ENCODE data around the gene TMC1.

Gene TMC1

DNA sequence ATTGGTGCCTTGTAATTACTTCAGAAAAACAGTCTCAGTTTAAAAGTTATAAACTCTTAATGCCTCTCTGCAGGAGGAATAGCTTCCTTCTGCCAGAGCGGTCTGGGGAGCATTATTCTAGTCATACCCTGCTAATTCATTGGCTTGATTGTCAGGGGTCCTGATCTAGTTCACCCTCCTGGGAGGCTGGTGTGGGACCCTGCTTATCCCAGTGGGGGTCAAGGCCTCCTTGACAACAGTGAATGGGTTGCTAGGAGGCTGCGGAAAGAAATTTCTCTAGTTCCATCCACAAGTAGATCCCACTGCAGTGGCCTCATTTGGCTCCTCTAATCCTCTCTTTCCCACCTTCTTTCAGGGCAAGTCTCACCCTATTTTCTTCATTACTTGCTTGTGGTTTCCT is 105.7 kb downstream of the TMC1 start:
- Histone ChIP-seq H3K27me3 (replicated peaks; ENCODE audit: control insufficient read depth, insufficient read depth, low read length, poor library complexity, severe bottlenecking) (no peaks in the 10 kb centered on the region), H3K36me3 (ENCODE audit: control insufficient read depth, insufficient read depth, low read length) (no peaks in the 10 kb centered on the region), H3K4me3 (ENCODE audit: insufficient read depth, low read depth, low read length, poor library complexity, severe bottlenecking) (no peak overlapping the region), H3K4me1 (ENCODE audit: control insufficient read depth, insufficient read depth, low read length, poor library complexity, severe bottlenecking) (no peaks in the 10 kb centered on the region), H3K27ac (ENCODE audit: insufficient read depth, low read length, poor library complexity, severe bottlenecking) (no peak overlapping the region), H3K9me3 (ENCODE audit: control insufficient read depth, low read length) (no peaks in the 10 kb centered on the region)
- no peak for DNase-seq

DNA sequence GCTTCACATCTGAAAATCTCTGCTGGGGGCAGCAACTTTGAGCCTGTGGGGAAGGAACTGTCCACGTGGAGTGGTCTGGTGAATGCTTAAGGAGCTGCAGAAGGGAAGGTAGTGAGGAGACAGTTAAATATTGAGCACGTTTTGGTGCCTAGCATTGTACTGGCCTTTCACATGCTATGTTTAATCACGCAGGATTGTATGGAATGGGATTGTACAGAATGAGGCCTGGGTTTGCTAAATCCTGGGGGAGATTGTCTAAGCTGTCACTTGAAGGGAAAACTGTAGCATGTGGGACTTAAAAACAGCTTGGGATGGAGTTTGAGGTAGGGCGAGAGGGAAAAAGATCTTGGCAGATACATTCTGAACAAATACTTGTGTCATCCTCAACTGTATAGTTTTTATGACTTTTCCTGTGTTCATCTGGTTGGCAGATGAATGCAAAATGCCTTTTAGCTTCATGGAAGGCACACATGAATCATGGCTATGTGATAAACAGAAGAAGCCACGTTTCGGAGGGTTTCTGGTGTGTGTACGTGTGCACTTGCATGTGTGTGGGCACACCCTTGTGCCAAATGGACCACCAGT is 106.6 kb downstream of the TMC1 start:
- DNase-seq: no peak
- H3K9me3 ChIP-seq (ENCODE audit: control insufficient read depth, low read length): no peaks in the 10 kb centered on the region

DNA sequence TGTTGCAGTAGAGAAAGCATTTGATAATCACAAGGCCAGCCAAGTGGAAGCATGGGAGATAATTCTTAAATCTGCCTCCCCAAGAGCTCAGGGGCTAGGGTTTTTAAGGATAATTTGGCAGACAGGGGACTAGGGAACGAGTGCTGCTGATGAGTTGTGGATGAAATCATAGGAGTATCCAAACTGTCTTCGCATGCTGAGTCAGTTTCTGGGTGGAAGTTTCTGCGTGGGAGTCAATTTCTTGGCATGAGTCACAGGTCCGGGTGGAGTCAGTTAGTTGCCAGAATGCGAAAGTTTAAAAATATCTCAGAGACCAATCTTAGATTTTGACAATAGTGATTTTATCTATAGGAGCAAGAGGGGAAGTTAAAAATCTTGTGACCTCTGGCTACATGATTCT is 112.6 kb downstream of the TMC1 start:
- H3K9me3 ChIP-seq (ENCODE audit: control insufficient read depth, low read length): no peaks in the 10 kb centered on the region
- no peaks in the 10 kb centered on the region for H3K36me3 ChIP-seq (ENCODE audit: control insufficient read depth, insufficient read depth, low read length)
- no peak overlapping the region for H3K27ac ChIP-seq (ENCODE audit: insufficient read depth, low read length, poor library complexity, severe bottlenecking)
- no peak overlapping the region for H3K4me3 ChIP-seq (ENCODE audit: insufficient read depth, low read depth, low read length, poor library complexity, severe bottlenecking)
- DNase-seq: no peak
- no peaks in the 10 kb centered on the region for H3K4me1 ChIP-seq (ENCODE audit: control insufficient read depth, insufficient read depth, low read length, poor library complexity, severe bottlenecking)
- no peaks in the 10 kb centered on the region for H3K27me3 ChIP-seq (replicated peaks; ENCODE audit: control insufficient read depth, insufficient read depth, low read length, poor library complexity, severe bottlenecking)

More for the DNA sequence above, 106.6 kb downstream of the TMC1 start:
- no peaks in the 10 kb centered on the region for H3K27me3 ChIP-seq (replicated peaks; ENCODE audit: control insufficient read depth, insufficient read depth, low read length, poor library complexity, severe bottlenecking)
- no peaks in the 10 kb centered on the region for H3K36me3 ChIP-seq (ENCODE audit: control insufficient read depth, insufficient read depth, low read length)
- H3K27ac ChIP-seq (ENCODE audit: insufficient read depth, low read length, poor library complexity, severe bottlenecking): no peak overlapping the region
- no peak overlapping the region for H3K4me3 ChIP-seq (ENCODE audit: insufficient read depth, low read depth, low read length, poor library complexity, severe bottlenecking)
- no peaks in the 10 kb centered on the region for H3K4me1 ChIP-seq (ENCODE audit: control insufficient read depth, insufficient read depth, low read length, poor library complexity, severe bottlenecking)

DNA sequence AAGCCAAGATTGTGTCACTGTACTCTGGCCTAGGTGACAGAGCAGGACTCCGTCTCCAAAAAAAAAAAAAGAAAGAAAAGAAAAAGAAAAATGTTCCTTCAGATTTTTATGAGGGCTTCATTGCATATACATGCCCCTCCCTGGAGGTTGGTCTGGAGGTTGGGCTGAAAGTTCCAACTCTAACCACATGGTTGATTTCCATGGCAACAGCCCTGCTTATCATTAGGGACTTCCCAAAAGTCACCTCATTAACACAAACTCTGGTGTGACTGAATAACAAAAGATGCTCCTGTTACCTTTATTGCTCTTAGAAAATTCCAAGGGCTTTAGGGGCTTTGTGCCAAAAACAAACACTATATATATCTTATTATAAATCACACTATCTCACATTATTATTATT is 113.8 kb downstream of the TMC1 start:
- no peak overlapping the region for H3K4me3 ChIP-seq (ENCODE audit: insufficient read depth, low read depth, low read length, poor library complexity, severe bottlenecking)
- H3K27me3 ChIP-seq (replicated peaks; ENCODE audit: control insufficient read depth, insufficient read depth, low read length, poor library complexity, severe bottlenecking): no peaks in the 10 kb centered on the region
- no peaks in the 10 kb centered on the region for H3K4me1 ChIP-seq (ENCODE audit: control insufficient read depth, insufficient read depth, low read length, poor library complexity, severe bottlenecking)
- no peak overlapping the region for H3K27ac ChIP-seq (ENCODE audit: insufficient read depth, low read length, poor library complexity, severe bottlenecking)
- no peak for DNase-seq
- H3K9me3 ChIP-seq (ENCODE audit: control insufficient read depth, low read length): no peaks in the 10 kb centered on the region
- no peaks in the 10 kb centered on the region for H3K36me3 ChIP-seq (ENCODE audit: control insufficient read depth, insufficient read depth, low read length)

DNA sequence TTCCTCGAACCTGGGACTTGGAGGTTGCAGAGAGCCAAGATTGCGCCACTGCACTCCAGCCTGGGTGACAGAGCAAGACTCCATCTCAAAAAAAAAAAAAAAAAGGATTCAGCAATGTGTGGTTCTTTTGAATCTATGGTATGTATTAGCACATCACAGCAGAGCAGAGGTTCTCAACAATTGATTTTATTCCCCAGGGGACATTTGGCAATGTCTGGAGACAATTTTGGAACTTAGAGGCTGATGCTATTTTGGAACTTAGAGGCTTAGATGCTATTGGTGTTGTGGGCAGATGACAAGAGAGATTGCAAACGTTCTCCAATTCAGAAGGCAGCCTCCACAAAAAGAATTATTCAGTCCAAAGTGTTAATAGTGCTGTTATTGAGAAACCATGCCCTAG is 115.2 kb downstream of the TMC1 start:
- Histone ChIP-seq H3K4me1 (ENCODE audit: control insufficient read depth, insufficient read depth, low read length, poor library complexity, severe bottlenecking) (no peaks in the 10 kb centered on the region), H3K9me3 (ENCODE audit: control insufficient read depth, low read length) (no peaks in the 10 kb centered on the region), H3K36me3 (ENCODE audit: control insufficient read depth, insufficient read depth, low read length) (no peaks in the 10 kb centered on the region), H3K4me3 (ENCODE audit: insufficient read depth, low read depth, low read length, poor library complexity, severe bottlenecking) (no peak overlapping the region), H3K27ac (ENCODE audit: insufficient read depth, low read length, poor library complexity, severe bottlenecking) (no peak overlapping the region), H3K27me3 (replicated peaks; ENCODE audit: control insufficient read depth, insufficient read depth, low read length, poor library complexity, severe bottlenecking) (no peaks in the 10 kb centered on the region)
- DNase-seq: no peak

DNA sequence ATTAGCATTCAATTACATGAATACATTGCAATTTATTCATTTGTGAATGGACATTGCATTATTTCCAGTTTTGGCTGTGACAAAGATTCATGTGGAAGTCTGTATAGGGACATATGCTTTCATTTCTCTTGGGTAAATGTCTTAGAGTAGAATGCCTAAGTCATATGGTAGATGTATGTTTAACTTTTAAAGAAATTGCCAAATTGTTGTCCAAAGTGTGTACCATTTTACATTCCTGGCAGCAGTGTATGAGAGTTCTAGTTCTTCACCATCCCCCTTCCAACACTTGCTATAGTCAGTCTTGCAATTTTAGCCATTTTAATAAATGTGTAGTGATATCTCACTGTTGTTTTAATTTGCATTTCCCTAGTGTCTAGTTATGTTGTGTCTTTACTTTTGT is 122.2 kb downstream of the TMC1 start:
- no peak for DNase-seq
- no peak overlapping the region for H3K4me3 ChIP-seq (ENCODE audit: insufficient read depth, low read depth, low read length, poor library complexity, severe bottlenecking)
- H3K9me3 ChIP-seq (ENCODE audit: control insufficient read depth, low read length): no peaks in the 10 kb centered on the region
- H3K36me3 ChIP-seq (ENCODE audit: control insufficient read depth, insufficient read depth, low read length): no peaks in the 10 kb centered on the region
- H3K27ac ChIP-seq (ENCODE audit: insufficient read depth, low read length, poor library complexity, severe bottlenecking): no peak overlapping the region
- H3K4me1 ChIP-seq (ENCODE audit: control insufficient read depth, insufficient read depth, low read length, poor library complexity, severe bottlenecking): no peaks in the 10 kb centered on the region
- H3K27me3 ChIP-seq (replicated peaks; ENCODE audit: control insufficient read depth, insufficient read depth, low read length, poor library complexity, severe bottlenecking): peaks cover 6% of the 10 kb centered on the region

DNA sequence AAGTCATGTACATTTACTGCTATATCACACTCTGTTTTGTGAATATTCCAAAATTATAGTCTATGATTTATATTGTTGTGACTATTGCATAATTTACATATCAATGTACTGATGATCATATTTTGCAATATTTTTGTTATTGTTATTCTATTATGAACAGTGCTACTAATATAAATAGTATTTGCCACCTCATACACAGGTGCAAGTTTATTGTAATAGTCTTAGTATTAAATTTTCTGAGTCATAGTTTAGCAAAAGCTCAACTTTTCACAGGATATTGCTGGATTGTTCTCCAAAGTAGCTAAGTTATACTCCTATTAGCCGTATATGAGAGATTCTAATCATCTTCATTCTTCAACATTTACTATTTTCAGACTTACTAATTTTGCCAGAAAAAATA is 124.7 kb downstream of the TMC1 start:
- no peak overlapping the region for H3K27ac ChIP-seq (ENCODE audit: insufficient read depth, low read length, poor library complexity, severe bottlenecking)

DNA sequence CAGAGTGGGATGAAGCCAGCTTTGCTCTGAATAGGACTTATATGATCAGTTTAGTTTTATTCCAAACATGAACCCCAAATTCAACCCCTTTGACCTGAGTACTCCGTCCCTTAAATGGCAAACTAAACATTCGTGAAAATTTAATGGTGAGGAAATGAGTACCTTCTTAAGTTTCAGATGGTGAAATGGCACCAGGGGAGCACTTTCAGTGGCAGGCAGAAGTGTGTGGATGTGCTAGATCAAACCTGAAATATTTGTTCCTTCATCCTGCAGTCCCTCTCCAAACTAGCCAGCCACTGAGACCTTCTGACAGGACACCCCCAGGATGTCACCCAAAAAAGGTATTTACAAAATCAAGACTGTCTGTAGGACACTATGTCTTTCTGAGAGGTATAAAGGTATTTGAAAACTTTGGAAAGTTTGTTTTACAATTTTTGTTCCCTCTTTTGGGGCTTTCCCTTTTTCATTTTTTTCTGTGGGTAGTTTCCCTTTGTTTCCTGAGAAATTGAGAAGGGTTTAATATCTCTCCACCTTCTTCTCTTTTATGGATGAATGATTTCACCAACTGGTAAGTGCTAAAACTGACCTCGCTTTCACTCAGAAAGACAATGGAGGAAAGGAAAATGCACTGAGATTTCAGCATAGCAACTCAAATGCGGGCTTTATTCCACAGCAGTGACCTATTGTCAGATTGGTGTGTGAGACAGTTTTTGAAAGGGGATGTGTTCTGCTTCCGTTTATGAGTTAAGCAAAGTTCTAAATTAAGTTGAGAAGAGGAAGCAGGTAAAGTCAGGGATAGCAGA is 127.1 kb downstream of the TMC1 start:
- Histone ChIP-seq H3K4me1 (ENCODE audit: control insufficient read depth, insufficient read depth, low read length, poor library complexity, severe bottlenecking) (no peaks in the 10 kb centered on the region), H3K9me3 (ENCODE audit: control insufficient read depth, low read length) (no peaks in the 10 kb centered on the region), H3K36me3 (ENCODE audit: control insufficient read depth, insufficient read depth, low read length) (no peaks in the 10 kb centered on the region), H3K27ac (ENCODE audit: insufficient read depth, low read length, poor library complexity, severe bottlenecking) (no peak overlapping the region), H3K27me3 (replicated peaks; ENCODE audit: control insufficient read depth, insufficient read depth, low read length, poor library complexity, severe bottlenecking) (peaks cover 6% of the 10 kb centered on the region), H3K4me3 (ENCODE audit: insufficient read depth, low read depth, low read length, poor library complexity, severe bottlenecking) (no peak overlapping the region)
- no peak for DNase-seq

More for the DNA sequence above, 124.7 kb downstream of the TMC1 start:
- H3K4me1 ChIP-seq (ENCODE audit: control insufficient read depth, insufficient read depth, low read length, poor library complexity, severe bottlenecking): no peaks in the 10 kb centered on the region
- peaks cover 6% of the 10 kb centered on the region for H3K27me3 ChIP-seq (replicated peaks; ENCODE audit: control insufficient read depth, insufficient read depth, low read length, poor library complexity, severe bottlenecking)
- no peaks in the 10 kb centered on the region for H3K36me3 ChIP-seq (ENCODE audit: control insufficient read depth, insufficient read depth, low read length)
- no peak overlapping the region for H3K4me3 ChIP-seq (ENCODE audit: insufficient read depth, low read depth, low read length, poor library complexity, severe bottlenecking)
- no peaks in the 10 kb centered on the region for H3K9me3 ChIP-seq (ENCODE audit: control insufficient read depth, low read length)
- no peak for DNase-seq

DNA sequence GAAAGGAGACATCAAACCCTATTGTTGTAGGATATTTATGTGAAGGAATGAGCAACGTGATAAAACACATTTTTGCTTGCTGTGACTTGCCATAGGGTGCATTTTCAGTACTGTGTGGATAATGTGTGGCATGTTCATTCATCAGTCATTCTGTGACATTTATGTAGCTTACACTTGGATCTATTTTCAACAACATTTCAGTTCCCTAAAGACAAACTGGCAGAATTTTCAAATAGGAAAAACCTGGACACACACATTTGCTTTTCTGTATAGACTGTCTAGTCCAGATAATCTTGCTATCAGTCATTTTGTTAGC is 127.7 kb downstream of the TMC1 start:
- Histone ChIP-seq H3K4me1 (ENCODE audit: control insufficient read depth, insufficient read depth, low read length, poor library complexity, severe bottlenecking) (no peaks in the 10 kb centered on the region), H3K36me3 (ENCODE audit: control insufficient read depth, insufficient read depth, low read length) (no peaks in the 10 kb centered on the region), H3K9me3 (ENCODE audit: control insufficient read depth, low read length) (no peaks in the 10 kb centered on the region), H3K4me3 (ENCODE audit: insufficient read depth, low read depth, low read length, poor library complexity, severe bottlenecking) (no peak overlapping the region), H3K27me3 (replicated peaks; ENCODE audit: control insufficient read depth, insufficient read depth, low read length, poor library complexity, severe bottlenecking) (peaks cover 6% of the 10 kb centered on the region), H3K27ac (ENCODE audit: insufficient read depth, low read length, poor library complexity, severe bottlenecking) (no peak overlapping the region)
- no peak for DNase-seq

DNA sequence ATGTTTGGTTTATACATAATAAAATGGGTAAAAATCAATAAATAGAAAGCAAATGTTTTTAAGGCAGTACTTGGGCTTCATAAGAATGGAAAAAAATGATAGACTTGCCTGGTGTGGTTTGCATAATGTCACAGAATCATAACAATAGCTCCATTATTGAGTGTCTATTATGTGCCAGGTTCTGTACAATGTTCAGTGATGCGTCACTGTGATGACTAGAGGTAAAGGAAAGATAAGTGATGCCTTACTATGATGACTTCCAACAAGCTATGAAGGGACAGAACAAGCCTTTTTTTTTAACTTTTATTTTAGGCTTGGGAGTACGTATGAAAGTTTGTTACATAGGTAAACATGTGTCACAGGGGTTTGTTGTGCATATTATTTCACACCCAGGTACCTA is 128.8 kb downstream of the TMC1 start:
- Histone ChIP-seq H3K27me3 (replicated peaks; ENCODE audit: control insufficient read depth, insufficient read depth, low read length, poor library complexity, severe bottlenecking) (peaks cover 3% of the 10 kb centered on the region), H3K4me1 (ENCODE audit: control insufficient read depth, insufficient read depth, low read length, poor library complexity, severe bottlenecking) (no peaks in the 10 kb centered on the region), H3K27ac (ENCODE audit: insufficient read depth, low read length, poor library complexity, severe bottlenecking) (no peak overlapping the region), H3K4me3 (ENCODE audit: insufficient read depth, low read depth, low read length, poor library complexity, severe bottlenecking) (no peak overlapping the region), H3K36me3 (ENCODE audit: control insufficient read depth, insufficient read depth, low read length) (no peaks in the 10 kb centered on the region), H3K9me3 (ENCODE audit: control insufficient read depth, low read length) (no peaks in the 10 kb centered on the region)
- no peak for DNase-seq

Data from effector memory CD4-positive, alpha-beta T cell (primary cell).